ENCODE data around the gene MAP3K21. TPM values are rescaled to one million over a fixed set of nuclear protein-coding genes. Genes with fewer than 3 reads are reported as not detected.

The MAP3K21 gene
- total RNA-seq, 4 donors from 2014 or later: 6.1 to 16.6 (median 10.6) TPM

DNA sequence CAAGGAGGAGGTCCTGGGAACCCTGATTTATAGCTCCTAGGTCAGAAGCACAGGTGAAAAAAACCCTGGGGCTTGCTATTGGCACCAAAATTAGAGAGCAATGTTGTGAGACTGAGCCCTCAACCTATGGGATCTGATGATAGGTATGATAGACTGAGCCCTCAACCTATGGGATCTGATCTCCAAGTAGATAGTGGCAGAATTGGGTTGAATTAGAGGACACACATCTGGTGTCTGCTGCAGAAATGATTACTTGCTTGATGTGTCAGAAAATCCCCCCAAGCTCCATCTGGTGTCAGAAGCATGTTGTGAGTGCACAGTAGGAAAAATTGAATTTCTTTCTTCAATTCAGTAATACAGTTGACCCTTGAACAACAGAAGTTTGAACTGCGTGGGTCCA, 62.4 kb downstream of the MAP3K21 start:
- H3K4me3 ChIP-seq (ENCODE audit: low read depth, poor library complexity, severe bottlenecking): no peak overlapping the region
- WGBS, 2 donors: 58 to 74% methylated on average over 1 of the region's 1 CpG
- DNase-seq (ENCODE audit: low spot score in 2 of 2): no peak
- intact Hi-C loops (cut with DNase I; ENCODE audit: low total_unique reads): loop anchor here (10.0 kb wide), 2 partner anchors 405 to 675 kb away; no protein-coding TSS in a partner anchor
- TF ChIP-seq, protein P1, sequence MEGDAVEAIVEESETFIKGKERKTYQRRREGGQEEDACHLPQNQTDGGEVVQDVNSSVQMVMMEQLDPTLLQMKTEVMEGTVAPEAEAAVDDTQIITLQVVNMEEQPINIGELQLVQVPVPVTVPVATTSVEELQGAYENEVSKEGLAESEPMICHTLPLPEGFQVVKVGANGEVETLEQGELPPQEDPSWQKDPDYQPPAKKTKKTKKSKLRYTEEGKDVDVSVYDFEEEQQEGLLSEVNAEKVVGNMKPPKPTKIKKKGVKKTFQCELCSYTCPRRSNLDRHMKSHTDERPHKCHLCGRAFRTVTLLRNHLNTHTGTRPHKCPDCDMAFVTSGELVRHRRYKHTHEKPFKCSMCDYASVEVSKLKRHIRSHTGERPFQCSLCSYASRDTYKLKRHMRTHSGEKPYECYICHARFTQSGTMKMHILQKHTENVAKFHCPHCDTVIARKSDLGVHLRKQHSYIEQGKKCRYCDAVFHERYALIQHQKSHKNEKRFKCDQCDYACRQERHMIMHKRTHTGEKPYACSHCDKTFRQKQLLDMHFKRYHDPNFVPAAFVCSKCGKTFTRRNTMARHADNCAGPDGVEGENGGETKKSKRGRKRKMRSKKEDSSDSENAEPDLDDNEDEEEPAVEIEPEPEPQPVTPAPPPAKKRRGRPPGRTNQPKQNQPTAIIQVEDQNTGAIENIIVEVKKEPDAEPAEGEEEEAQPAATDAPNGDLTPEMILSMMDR (IDR thresholded peaks at IDR 0.05): no peak
- no peak for TF ChIP-seq POLR2A (IDR thresholded peaks at IDR 0.05)

DNA sequence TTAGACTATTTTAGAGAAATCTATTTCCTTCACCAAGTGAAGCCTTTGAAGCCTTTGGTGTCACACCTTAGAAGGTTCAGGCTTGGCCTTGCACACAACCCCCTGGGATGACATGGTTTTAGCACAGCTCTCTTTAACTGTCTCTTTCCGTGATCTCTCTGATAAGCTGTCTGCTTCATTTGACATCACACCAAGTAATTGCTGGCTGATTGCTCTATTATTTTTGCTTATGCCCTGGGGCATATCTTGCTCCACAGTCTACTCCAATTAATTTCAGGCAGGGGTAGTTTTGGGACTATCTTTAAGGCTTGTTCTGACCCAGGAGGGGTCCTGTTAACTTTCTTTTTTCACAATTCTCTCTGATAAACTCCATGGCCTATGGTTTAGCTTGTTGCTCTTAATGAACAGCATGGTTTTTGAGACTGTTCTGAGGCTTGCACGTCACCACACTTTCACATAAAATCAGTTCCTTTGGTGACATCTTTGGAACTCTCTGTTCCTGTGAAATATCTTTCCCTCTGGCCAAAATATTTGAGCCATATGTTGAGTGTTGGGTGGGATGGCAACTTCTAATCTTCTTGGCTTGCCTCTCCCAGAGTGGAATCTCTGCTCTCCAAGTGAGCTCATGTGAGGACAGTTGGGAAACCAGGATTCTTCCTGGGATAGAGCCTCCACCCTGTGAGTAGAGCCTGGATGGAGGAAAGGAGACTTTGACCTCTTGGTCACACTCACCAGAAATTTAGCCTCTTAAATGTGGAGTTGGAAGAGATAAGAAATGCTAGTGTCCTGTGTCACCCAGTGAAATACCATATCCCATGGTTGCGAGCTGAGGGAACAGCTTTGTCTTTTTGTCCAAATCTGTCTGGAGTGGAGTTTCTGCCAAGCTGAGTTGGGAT, 63.6 kb downstream of the MAP3K21 start:
- no peak overlapping the region for H3K4me3 ChIP-seq (ENCODE audit: low read depth, poor library complexity, severe bottlenecking)
- intact Hi-C loops (cut with DNase I; ENCODE audit: low total_unique reads): loop anchor here (10.0 kb wide), 2 partner anchors 404 to 674 kb away; no protein-coding TSS in a partner anchor
- WGBS, 2 donors: 69 to 73% methylated on average over 3 of the region's 3 CpGs
- TF ChIP-seq, protein P1 (IDR thresholded peaks at IDR 0.05): no peak
- no peak for TF ChIP-seq POLR2A (IDR thresholded peaks at IDR 0.05)
- DNase-seq (ENCODE audit: low spot score in 2 of 2): no peak

DNA sequence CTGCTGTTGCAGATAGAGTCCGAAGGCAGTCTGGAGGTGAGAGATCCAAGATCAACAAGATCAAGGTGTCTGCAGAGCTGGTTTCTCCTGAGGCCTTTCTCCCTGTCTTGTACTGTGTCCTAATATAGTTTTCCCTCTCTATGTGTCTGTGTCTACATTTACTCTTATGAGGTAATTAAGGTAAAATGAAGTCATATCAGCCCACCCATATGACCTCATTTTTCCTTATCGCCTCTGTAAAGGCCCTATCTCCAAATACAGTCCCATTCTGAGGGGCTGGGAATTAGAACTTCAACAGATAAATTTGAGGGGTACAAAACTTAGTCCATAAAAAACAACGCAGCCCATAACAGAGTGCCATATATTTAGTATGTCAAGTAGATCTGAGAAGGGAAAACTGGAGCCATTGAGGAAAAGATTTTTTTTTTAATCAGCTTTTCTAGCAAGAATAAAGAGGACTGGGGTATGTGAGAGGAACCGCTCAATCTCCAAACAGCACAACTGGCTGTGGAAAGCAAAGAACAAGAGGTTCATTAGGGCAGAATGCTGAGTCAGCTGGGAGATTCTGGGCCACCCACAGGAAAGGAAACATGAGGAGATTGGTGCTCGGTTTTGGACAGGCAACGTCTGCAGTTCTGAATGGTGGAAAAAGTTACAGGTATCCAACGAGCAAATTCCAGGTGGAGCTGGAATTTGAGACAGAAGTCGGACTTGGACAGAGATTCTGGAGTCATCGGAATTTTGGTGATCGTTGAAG, 65.7 kb downstream of the MAP3K21 start:
- no peak overlapping the region for H3K4me3 ChIP-seq (ENCODE audit: low read depth, poor library complexity, severe bottlenecking)
- TF ChIP-seq, protein P1 (IDR thresholded peaks at IDR 0.05): no peak
- TF ChIP-seq POLR2A (IDR thresholded peaks at IDR 0.05): no peak
- intact Hi-C loops (cut with DNase I; ENCODE audit: low total_unique reads): loop anchor here (10.0 kb wide), 2 partner anchors 402 to 672 kb away; no protein-coding TSS in a partner anchor
- no peak for DNase-seq (ENCODE audit: low spot score in 2 of 2)
- WGBS, 2 donors: 54 to 65% methylated on average over 10 of the region's 10 CpGs

DNA sequence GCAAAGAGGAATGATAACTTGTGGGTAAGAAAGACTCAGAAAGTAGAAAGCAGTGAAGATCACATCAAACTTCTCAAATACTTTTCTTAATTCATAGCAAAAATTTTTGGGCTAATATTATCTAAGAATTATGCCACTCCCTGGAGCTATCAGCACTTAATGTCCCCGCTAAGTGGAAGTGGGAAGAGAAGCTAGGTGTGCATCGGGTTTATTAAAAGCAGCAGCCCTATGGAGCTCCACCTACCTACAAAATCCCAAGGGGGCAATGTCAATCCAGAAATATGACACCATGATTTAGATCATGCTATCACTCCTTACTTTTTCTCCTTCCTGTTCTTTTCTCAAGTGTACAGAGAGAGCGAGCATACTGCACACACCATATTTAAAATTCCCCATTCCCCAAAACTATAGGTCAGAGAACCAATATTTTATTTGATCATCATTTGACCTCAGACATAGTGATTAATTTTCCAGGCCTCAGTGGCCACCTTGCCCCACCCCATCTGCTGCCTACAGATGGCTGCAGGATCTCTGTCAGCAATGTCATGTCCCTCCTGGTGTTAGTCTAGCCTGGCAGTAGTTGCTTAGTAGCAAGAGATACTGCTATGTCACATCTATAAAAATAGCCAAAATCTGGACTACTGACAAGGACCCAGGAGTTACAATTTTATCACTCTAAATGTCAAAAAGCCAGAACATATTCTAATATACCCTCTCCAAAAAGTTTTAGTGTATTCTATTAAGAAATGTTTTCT, 66.6 kb downstream of the MAP3K21 start:
- intact Hi-C loops (cut with DNase I; ENCODE audit: low total_unique reads): loop anchor here (10.0 kb wide), 2 partner anchors 401 to 671 kb away; no protein-coding TSS in a partner anchor
- no peak overlapping the region for H3K4me3 ChIP-seq (ENCODE audit: low read depth, poor library complexity, severe bottlenecking)
- DNase-seq (ENCODE audit: low spot score in 2 of 2): no peak
- TF ChIP-seq POLR2A (IDR thresholded peaks at IDR 0.05): no peak
- TF ChIP-seq, protein P1 (IDR thresholded peaks at IDR 0.05): no peak
- WGBS, 2 donors: 63 to 76% methylated on average over 3 of the region's 3 CpGs
